OCI-LY1 (cell line): Measurements from ENCODE around the gene FBXW8.

Experiments
- CTCF ChIP-seq: fragments of 200-600 bp; sonication (generic), shearing (Covaris generic); IDR thresholded peaks from 2 replicates; pipeline ENCODE4 v1.5.1; 2017; ENCODE audit warnings: mild to moderate bottlenecking, antibody characterized with exemption, low read length, moderate library complexity, mixed read lengths
- EZH2 ChIP-seq: fragments of 200-600 bp; sonication (generic), shearing (Covaris generic); IDR thresholded peaks from 2 replicates; pipeline ENCODE4 v1.8.0; 2017; ENCODE audit warnings: borderline replicate concordance, mixed run types, mild to moderate bottlenecking, antibody characterized with exemption, low read length, moderate library complexity, mixed read lengths

GRCh38 chr12:117027251-117028086, 116.7 kb downstream of the FBXW8 start:
- TF ChIP-seq CTCF, result no peak
- no peak for TF ChIP-seq EZH2
